H1 (cell line): ENCODE measurements around the gene KLRC3. TPM values are rescaled to one million over a fixed set of nuclear protein-coding genes. Genes with fewer than 3 reads are reported as not detected.
"Not testable (repeated sequence)": the region's sequence is repeated elsewhere in the genome, so short reads cannot be mapped to it uniquely, and the experiment has no call there.

ENCODE experiments used
- CTCF ChIA-PET: fragments of 300-600 bp; sonication (Branson Sonifier 250); formaldehyde crosslinking; loops from one replicate; lab custom pipeline; 2021; ENCODE audit not compliant: partially characterized antibody; lab: Charles Lee
- POLR2A ChIA-PET: fragments of 300-600 bp; sonication (Branson Sonifier 250); formaldehyde crosslinking; loops from one replicate; lab custom pipeline; 2021; ENCODE audit warnings: inconsistent platforms; ENCODE audit not compliant: partially characterized antibody; lab: Charles Lee
- DNase-seq, 2 experiments: peaks; one replicate each; pipeline versions ENCODE4 v3.0.0 to v3.0.0-alpha.2; 2010 to 2022; ENCODE audit warnings: low spot score in 2 of 2, low read depth in 1 of 2, mixed read lengths in 1 of 2
- FAIRE-seq: peaks from 2 replicates; lab custom pipeline; 2011; peaks lifted over from hg19 to GRCh38; lab: Jason Lieb, UNC
- H2AFZ ChIP-seq: 2 replicates; pipeline ENCODE4 v1.8.1; 2012; ENCODE audit warnings: low read length, inconsistent platforms
- H2AK5ac ChIP-seq: 2 replicates; pipeline ENCODE4 v1.6.1; 2013; ENCODE audit warnings: low read depth, low read length
- H2BK120ac ChIP-seq: replicated peaks from 2 replicates; pipeline ENCODE3; 2013; ENCODE audit warnings: low read depth, low read length, inconsistent platforms
- H2BK12ac ChIP-seq: 2 replicates; pipeline ENCODE4 v1.6.1; 2013; ENCODE audit warnings: low read depth, low read length
- H2BK15ac ChIP-seq: 2 replicates; pipeline ENCODE4 v1.6.1; 2013; ENCODE audit warnings: low read length
- H2BK20ac ChIP-seq: 2 replicates; pipeline ENCODE4 v1.6.1; 2013; ENCODE audit warnings: low read length
- H2BK5ac ChIP-seq: 2 replicates; pipeline ENCODE4 v1.6.1; 2013; ENCODE audit warnings: low read depth, low read length
- H3K14ac ChIP-seq: 2 replicates; pipeline ENCODE4 v1.6.1; 2013; ENCODE audit warnings: inconsistent platforms; ENCODE audit not compliant: insufficient read length
- H3K18ac ChIP-seq: 2 replicates; pipeline ENCODE4 v1.6.1; 2013; ENCODE audit warnings: low read length; ENCODE audit errors: extremely low read depth
- H3K23ac ChIP-seq: 2 replicates; pipeline ENCODE4 v1.6.1; 2013; ENCODE audit warnings: inconsistent platforms; ENCODE audit not compliant: insufficient read length
- H3K23me2 ChIP-seq: 2 replicates; pipeline ENCODE4 v1.6.1; 2013; ENCODE audit warnings: low read depth, low read length
- H3K27ac ChIP-seq: 2 replicates; pipeline ENCODE4 v1.6.1; 2011; ENCODE audit warnings: low read depth, low read length, inconsistent platforms
- H3K27me3 ChIP-seq, 4 experiments: replicated peaks in 1 of 4; 1 replicate in 1 of 4; 2 replicates in 3 of 4; pipeline versions ENCODE4 v1.6.1 to v1.8.1; 2011 to 2013; ENCODE audit warnings: low read length in 3 of 4, mild to moderate bottlenecking in 3 of 4, inconsistent platforms in 2 of 4, mixed read lengths in 2 of 4, moderate library complexity in 1 of 4; ENCODE audit not compliant: control insufficient read depth in 3 of 4, insufficient read depth in 3 of 4; ENCODE audit errors: extremely low read depth in 1 of 4
- H3K36me3 ChIP-seq, 4 experiments: 2 replicates each; pipeline versions ENCODE4 v1.6.1 to v1.8.1; 2011 to 2013; ENCODE audit warnings: mild to moderate bottlenecking in 4 of 4, low read length in 3 of 4, moderate library complexity in 2 of 4, control low read depth in 1 of 4, inconsistent platforms in 1 of 4; ENCODE audit not compliant: insufficient read depth in 4 of 4, control insufficient read depth in 2 of 4
- H3K4ac ChIP-seq: replicated peaks from 2 replicates; pipeline ENCODE3; 2013; ENCODE audit warnings: low read length, low read depth, mixed read lengths, inconsistent platforms; ENCODE audit not compliant: insufficient read length
- H3K4me1 ChIP-seq, 4 experiments: replicated peaks in 1 of 4; 1 replicate in 1 of 4; 2 replicates in 3 of 4; pipeline versions ENCODE4 v1.6.1 to v1.8.1; 2011 to 2013; ENCODE audit warnings: low read length in 3 of 4, inconsistent platforms in 2 of 4, mixed read lengths in 1 of 4; ENCODE audit not compliant: insufficient read depth in 4 of 4, control insufficient read depth in 3 of 4
- H3K4me2 ChIP-seq, 2 experiments: 2 replicates each; pipeline versions ENCODE4 v1.6.1 to v1.8.1; 2011 to 2013; ENCODE audit warnings: low read depth in 2 of 2, low read length in 2 of 2, control low read depth in 1 of 2, inconsistent platforms in 1 of 2, mild to moderate bottlenecking in 1 of 2; ENCODE audit not compliant: insufficient read depth in 1 of 2
- H3K4me3 ChIP-seq, 4 experiments: fragments of 200-600, 300-600 bp in 1 of 4; sonication (generic), shearing (Covaris generic), sonication (Bioruptor Twin) in 1 of 4; 2 replicates each; pipeline versions ENCODE4 v1.5.1 to v1.8.1; 2011 to 2016; ENCODE audit warnings: low read length in 4 of 4, low read depth in 3 of 4, control low read depth in 2 of 4, inconsistent platforms in 2 of 4, mild to moderate bottlenecking in 2 of 4, mixed read lengths in 1 of 4, moderate library complexity in 1 of 4; ENCODE audit not compliant: insufficient read depth in 2 of 4; ENCODE audit errors: extremely low read depth in 1 of 4
- H3K56ac ChIP-seq: replicated peaks from 2 replicates; pipeline ENCODE3; 2013; ENCODE audit warnings: low read depth, mild to moderate bottlenecking, mixed read lengths, low read length, inconsistent platforms; ENCODE audit not compliant: insufficient read length
- H3K79me1 ChIP-seq: 2 replicates; pipeline ENCODE4 v1.6.1; 2013; ENCODE audit warnings: low read depth, low read length, control low read depth
- H3K79me2 ChIP-seq, 2 experiments: 2 replicates each; pipeline versions ENCODE4 v1.6.1 to v1.8.1; 2012 to 2013; ENCODE audit warnings: low read length in 2 of 2, mild to moderate bottlenecking in 2 of 2, inconsistent platforms in 1 of 2; ENCODE audit not compliant: insufficient read depth in 2 of 2, control insufficient read depth in 1 of 2
- H3K9ac ChIP-seq, 4 experiments: replicated peaks in 1 of 4; 1 replicate in 1 of 4; 2 replicates in 3 of 4; pipeline versions ENCODE4 v1.6.1 to v1.8.1; 2011 to 2013; ENCODE audit warnings: low read depth in 3 of 4, low read length in 3 of 4, control low read depth in 2 of 4, mild to moderate bottlenecking in 2 of 4, moderate library complexity in 2 of 4, inconsistent platforms in 1 of 4; ENCODE audit errors: extremely low read depth in 1 of 4
- H3K9me3 ChIP-seq, 2 experiments: 2 replicates each; pipeline versions ENCODE4 v1.6.1 to v1.8.1; 2012 to 2013; ENCODE audit warnings: mild to moderate bottlenecking in 2 of 2, moderate library complexity in 2 of 2, control low read depth in 1 of 2, inconsistent platforms in 1 of 2, low read depth in 1 of 2, low read length in 1 of 2, mixed read lengths in 1 of 2; ENCODE audit not compliant: insufficient read depth in 2 of 2
- H4K20me1 ChIP-seq, 2 experiments: replicated peaks in 1 of 2; 2 replicates each; pipeline versions ENCODE3 to v1.8.1; 2011 to 2013; ENCODE audit warnings: inconsistent platforms in 2 of 2, low read length in 2 of 2, mild to moderate bottlenecking in 1 of 2; ENCODE audit not compliant: insufficient read depth in 2 of 2, control insufficient read depth in 1 of 2
- H4K5ac ChIP-seq: 2 replicates; pipeline ENCODE4 v1.6.1; 2013; ENCODE audit warnings: low read length, low read depth, mixed read lengths, inconsistent platforms; ENCODE audit not compliant: insufficient read length
- H4K8ac ChIP-seq: 2 replicates; pipeline ENCODE4 v1.8.0; 2013; ENCODE audit warnings: mild to moderate bottlenecking, moderate library complexity, low read length, inconsistent platforms; ENCODE audit not compliant: insufficient read depth; ENCODE audit errors: extremely low read depth
- H4K91ac ChIP-seq: replicated peaks from 2 replicates; pipeline ENCODE3; 2013; ENCODE audit warnings: low read length, mixed read lengths, inconsistent platforms; ENCODE audit not compliant: insufficient read length
- WGBS, 2 experiments: shearing (Covaris generic) in 1 of 2; methylation state at CpG; one replicate each; pipeline versions ENCODE4 v1.1.6 to v1.1.7; 2013 to 2015; ENCODE audit warnings: low lambda C conversion rate in 2 of 2, mixed read lengths in 2 of 2, inconsistent platforms in 1 of 2, low coverage in 1 of 2, missing lambda C conversion rate in 1 of 2; ENCODE audit not compliant: insufficient replicate concordance in 2 of 2, insufficient coverage in 1 of 2, insufficient read length in 1 of 2; ENCODE audit errors: extremely low coverage in 1 of 2, missing lambda C conversion rate in 1 of 2; 5-methylcytosine and 5-hydroxymethylcytosine counted together
- polyA plus RNA-seq, 7 experiments: library from polyadenylated mRNA; depleted of rRNA in 3 of 7; stranded (reverse) in 5 of 7; unstranded in 2 of 7; fragments of >200 nt in 5 of 7; fragments of 200-250 nt in 2 of 7; gene quantifications; 1 replicate in 5 of 7; 2 replicates in 1 of 7; 4 replicates in 1 of 7; pipeline versions ENCODE4 v1.2.1 to v1.2.3, GENCODE V29; 2011 to 2013; ENCODE audit warnings: missing spikeins in 2 of 7, mixed read lengths in 2 of 7
- total RNA-seq: library from RNA; stranded (reverse); fragmentation: NEBNext Ultra II Directional; extraction: Animal tissue kit (Norgen Biotek cat#: 25700); gene quantifications from 2 replicates; pipeline ENCODE4 v1.2.1, GENCODE V29; 2021

The KLRC3 gene
- total and polyA plus RNA-seq, 2 of the 8 experiments (the other 6 are each of a cell fraction or from before 2014, with no cell fraction given) = not detected

DNA sequence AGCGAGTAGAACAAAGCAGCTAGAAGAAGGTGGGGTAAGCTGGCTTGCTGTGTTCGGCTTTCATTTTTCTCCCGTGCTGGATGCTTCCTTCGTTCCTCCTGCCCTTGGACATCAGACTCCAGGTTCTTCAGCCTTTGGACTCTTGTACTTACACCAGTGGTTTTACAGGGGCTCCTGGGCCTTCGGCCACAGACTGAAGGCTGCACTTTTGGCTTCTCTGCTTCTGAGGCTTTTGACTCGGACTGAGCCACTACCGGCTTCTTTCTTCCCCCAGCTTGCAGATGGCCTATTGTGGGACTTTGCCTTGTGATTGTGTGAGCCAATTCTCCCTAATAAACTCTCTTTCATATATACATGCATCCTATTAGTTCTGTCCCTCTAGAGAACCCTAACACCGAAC is 5.5 kb upstream of the KLRC3 start:
- H3K27ac ChIP-seq, H3K23me2 ChIP-seq, H3K4me2 ChIP-seq, H3K18ac ChIP-seq, POLR2A ChIA-PET, H2BK12ac ChIP-seq, H2AK5ac ChIP-seq, H3K14ac ChIP-seq, H4K91ac ChIP-seq, H3K79me2 ChIP-seq, FAIRE-seq, H3K4me1 ChIP-seq, H3K27me3 ChIP-seq, H3K9ac ChIP-seq, H2BK5ac ChIP-seq, H3K9me3 ChIP-seq, H4K20me1 ChIP-seq, H2BK120ac ChIP-seq, H3K4me3 ChIP-seq, H4K5ac ChIP-seq, DNase-seq, H3K79me1 ChIP-seq, H2BK15ac ChIP-seq, H3K23ac ChIP-seq, H2AFZ ChIP-seq, H3K36me3 ChIP-seq, H4K8ac ChIP-seq, H3K56ac ChIP-seq, H2BK20ac ChIP-seq, CTCF ChIA-PET, H3K4ac ChIP-seq: not testable (repeated sequence)
- 81% methylated on average over 5 of the region's 8 CpGs; no CpG with 5 or more reads in 1 of the 2 experiments for WGBS, 2 experiments

DNA sequence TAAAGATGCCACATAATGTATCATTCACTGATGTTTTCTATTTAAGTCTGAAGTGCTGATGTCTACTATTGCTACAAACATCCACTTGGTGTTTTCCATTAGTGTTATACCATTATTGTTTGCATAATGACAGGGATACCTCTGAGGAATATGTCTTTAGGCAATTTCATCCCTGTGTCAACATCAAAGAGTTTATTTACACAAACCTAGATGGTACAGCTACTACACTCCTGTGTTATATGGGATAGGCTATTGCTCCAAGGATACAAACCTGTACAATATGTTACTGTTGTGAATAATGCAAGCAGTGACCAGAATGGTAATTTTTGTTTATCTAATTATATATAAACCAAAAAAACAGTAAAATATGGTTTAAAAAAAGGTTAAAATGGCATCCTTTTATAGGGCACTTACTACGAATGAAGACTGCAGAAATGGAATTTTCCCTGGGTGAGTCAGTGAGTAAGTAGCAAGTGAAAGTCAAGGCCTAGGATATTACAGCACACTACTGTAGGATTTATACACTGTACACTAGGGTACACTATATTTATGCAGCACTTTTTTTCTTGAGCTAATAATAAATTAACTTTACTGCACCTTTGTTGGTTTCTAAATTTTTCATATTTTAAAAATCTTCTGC is 4.0 kb upstream of the KLRC3 start:
- CTCF ChIA-PET, H3K23me2 ChIP-seq, H4K91ac ChIP-seq, H3K4me3 ChIP-seq, H4K8ac ChIP-seq, H2BK12ac ChIP-seq, H2AK5ac ChIP-seq, H2BK20ac ChIP-seq, H2BK15ac ChIP-seq, H3K14ac ChIP-seq, POLR2A ChIA-PET, H3K4ac ChIP-seq, H3K36me3 ChIP-seq, H2BK120ac ChIP-seq, H3K23ac ChIP-seq, FAIRE-seq, H2AFZ ChIP-seq, H2BK5ac ChIP-seq, H3K27me3 ChIP-seq, H3K4me1 ChIP-seq, H4K20me1 ChIP-seq, H3K9ac ChIP-seq, DNase-seq, H3K27ac ChIP-seq, H3K4me2 ChIP-seq, H3K9me3 ChIP-seq, H3K79me1 ChIP-seq, H3K18ac ChIP-seq, H3K79me2 ChIP-seq, H4K5ac ChIP-seq, H3K56ac ChIP-seq: not testable (repeated sequence)
- WGBS, 2 experiments = 81% methylated on average over 1 of the region's 1 CpG; no CpG with 5 or more reads in 1 of the 2 experiments
